ENCODE measurements around the gene GNB1.

The GNB1 gene

DNA sequence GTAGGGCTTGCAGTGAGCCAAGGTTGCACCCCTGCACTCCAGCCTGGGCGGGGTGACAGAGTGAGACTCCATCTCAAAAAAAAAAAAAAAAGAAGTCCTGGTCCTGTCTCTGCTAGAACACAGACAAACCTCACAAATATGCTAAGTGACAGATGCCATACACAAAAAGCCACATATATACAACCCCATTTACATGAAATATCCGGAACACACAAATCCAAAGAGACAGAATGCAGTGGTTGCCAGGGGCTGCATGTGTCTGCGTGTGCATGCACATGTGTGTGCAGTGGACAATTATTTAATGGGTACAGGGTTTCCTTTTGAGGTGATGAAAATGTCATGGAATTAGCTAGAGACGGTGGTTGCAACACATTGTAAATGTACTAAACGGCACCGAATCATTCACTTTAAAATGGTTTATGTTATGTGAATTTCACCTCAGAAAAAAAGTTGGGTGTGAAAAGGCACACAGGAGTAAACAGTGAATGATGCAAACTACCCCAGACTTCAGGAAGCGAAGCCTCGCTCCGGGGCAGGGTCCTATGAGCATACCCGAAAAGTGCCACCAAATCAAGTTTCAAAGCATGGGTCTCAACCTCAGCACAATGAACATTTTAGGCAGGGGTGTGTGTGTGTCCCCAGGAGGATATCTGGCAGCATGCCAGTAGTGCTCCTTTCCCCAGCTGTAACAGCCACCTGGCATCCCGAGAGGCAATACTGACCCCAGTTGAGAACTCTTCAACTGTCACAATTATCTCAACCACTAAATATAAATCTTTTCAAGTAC is 48.3 kb downstream of the GNB1 start:
- no peak for TF ChIP-seq ZNF8 (CRISPR knock-in tag; IDR thresholded peaks at IDR 0.05)
- no peak for TF ChIP-seq ZC3H10 (CRISPR knock-in tag; IDR thresholded peaks at IDR 0.05)
- no peak for TF ChIP-seq BACH2 (CRISPR knock-in tag; IDR thresholded peaks at IDR 0.05; ENCODE audit: borderline replicate concordance)
- no peak for TF ChIP-seq ZNF565 (CRISPR knock-in tag; conservative IDR thresholded peaks at IDR 0.05; ENCODE audit: low read depth)
- TF ChIP-seq RARB (CRISPR knock-in tag; IDR thresholded peaks at IDR 0.05), result no peak
- TF ChIP-seq, protein P1, sequence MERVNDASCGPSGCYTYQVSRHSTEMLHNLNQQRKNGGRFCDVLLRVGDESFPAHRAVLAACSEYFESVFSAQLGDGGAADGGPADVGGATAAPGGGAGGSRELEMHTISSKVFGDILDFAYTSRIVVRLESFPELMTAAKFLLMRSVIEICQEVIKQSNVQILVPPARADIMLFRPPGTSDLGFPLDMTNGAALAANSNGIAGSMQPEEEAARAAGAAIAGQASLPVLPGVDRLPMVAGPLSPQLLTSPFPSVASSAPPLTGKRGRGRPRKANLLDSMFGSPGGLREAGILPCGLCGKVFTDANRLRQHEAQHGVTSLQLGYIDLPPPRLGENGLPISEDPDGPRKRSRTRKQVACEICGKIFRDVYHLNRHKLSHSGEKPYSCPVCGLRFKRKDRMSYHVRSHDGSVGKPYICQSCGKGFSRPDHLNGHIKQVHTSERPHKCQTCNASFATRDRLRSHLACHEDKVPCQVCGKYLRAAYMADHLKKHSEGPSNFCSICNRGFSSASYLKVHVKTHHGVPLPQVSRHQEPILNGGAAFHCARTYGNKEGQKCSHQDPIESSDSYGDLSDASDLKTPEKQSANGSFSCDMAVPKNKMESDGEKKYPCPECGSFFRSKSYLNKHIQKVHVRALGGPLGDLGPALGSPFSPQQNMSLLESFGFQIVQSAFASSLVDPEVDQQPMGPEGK (CRISPR knock-in tag; IDR thresholded peaks at IDR 0.05; ENCODE audit: borderline replicate concordance), result no peak
- TF ChIP-seq, protein P2, sequence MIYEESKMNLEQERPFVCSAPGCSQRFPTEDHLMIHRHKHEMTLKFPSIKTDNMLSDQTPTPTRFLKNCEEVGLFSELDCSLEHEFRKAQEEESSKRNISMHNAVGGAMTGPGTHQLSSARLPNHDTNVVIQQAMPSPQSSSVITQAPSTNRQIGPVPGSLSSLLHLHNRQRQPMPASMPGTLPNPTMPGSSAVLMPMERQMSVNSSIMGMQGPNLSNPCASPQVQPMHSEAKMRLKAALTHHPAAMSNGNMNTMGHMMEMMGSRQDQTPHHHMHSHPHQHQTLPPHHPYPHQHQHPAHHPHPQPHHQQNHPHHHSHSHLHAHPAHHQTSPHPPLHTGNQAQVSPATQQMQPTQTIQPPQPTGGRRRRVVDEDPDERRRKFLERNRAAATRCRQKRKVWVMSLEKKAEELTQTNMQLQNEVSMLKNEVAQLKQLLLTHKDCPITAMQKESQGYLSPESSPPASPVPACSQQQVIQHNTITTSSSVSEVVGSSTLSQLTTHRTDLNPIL (CRISPR knock-in tag; IDR thresholded peaks at IDR 0.05; ENCODE audit: low read depth), result no peak
- TF ChIP-seq GLIS3 (CRISPR knock-in tag; IDR thresholded peaks at IDR 0.05), result no peak
- no peak for TF ChIP-seq CSDC2 (CRISPR knock-in tag; IDR thresholded peaks at IDR 0.05)
- no peak for TF ChIP-seq TOX (CRISPR knock-in tag; IDR thresholded peaks at IDR 0.05; ENCODE audit: borderline replicate concordance)
- no peak for TF ChIP-seq ESRRG (CRISPR knock-in tag; IDR thresholded peaks at IDR 0.05)
- no peak for TF ChIP-seq ZFP30 (CRISPR knock-in tag; IDR thresholded peaks at IDR 0.05)
- no peak for TF ChIP-seq OSR1 (CRISPR knock-in tag; IDR thresholded peaks at IDR 0.05)
- no peak for TF ChIP-seq SNAI2 (CRISPR knock-in tag; IDR thresholded peaks at IDR 0.05)
- TF ChIP-seq ISL1 (CRISPR knock-in tag; IDR thresholded peaks at IDR 0.05), result no peak
- TF ChIP-seq, protein P3, sequence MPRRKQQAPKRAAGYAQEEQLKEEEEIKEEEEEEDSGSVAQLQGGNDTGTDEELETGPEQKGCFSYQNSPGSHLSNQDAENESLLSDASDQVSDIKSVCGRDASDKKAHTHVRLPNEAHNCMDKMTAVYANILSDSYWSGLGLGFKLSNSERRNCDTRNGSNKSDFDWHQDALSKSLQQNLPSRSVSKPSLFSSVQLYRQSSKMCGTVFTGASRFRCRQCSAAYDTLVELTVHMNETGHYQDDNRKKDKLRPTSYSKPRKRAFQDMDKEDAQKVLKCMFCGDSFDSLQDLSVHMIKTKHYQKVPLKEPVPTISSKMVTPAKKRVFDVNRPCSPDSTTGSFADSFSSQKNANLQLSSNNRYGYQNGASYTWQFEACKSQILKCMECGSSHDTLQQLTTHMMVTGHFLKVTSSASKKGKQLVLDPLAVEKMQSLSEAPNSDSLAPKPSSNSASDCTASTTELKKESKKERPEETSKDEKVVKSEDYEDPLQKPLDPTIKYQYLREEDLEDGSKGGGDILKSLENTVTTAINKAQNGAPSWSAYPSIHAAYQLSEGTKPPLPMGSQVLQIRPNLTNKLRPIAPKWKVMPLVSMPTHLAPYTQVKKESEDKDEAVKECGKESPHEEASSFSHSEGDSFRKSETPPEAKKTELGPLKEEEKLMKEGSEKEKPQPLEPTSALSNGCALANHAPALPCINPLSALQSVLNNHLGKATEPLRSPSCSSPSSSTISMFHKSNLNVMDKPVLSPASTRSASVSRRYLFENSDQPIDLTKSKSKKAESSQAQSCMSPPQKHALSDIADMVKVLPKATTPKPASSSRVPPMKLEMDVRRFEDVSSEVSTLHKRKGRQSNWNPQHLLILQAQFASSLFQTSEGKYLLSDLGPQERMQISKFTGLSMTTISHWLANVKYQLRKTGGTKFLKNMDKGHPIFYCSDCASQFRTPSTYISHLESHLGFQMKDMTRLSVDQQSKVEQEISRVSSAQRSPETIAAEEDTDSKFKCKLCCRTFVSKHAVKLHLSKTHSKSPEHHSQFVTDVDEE (CRISPR knock-in tag; IDR thresholded peaks at IDR 0.05), result no peak
- ATAC-seq, result no peak

- peak; percentile 32; the same call in 1 of the 3 replicates for ATAC-seq
- TF ChIP-seq RARB (CRISPR knock-in tag; IDR thresholded peaks at IDR 0.05) (no peak), PPARA (CRISPR knock-in tag; IDR thresholded peaks at IDR 0.05; ENCODE audit: borderline replicate concordance) (no peak), OSR1 (CRISPR knock-in tag; IDR thresholded peaks at IDR 0.05) (no peak), ZFP3 (CRISPR knock-in tag; IDR thresholded peaks at IDR 0.05) (no peak), CSDC2 (CRISPR knock-in tag; IDR thresholded peaks at IDR 0.05) (no peak), SNAI2 (CRISPR knock-in tag; IDR thresholded peaks at IDR 0.05) (no peak), ZC3H10 (CRISPR knock-in tag; IDR thresholded peaks at IDR 0.05) (no peak), BACH2 (CRISPR knock-in tag; IDR thresholded peaks at IDR 0.05; ENCODE audit: borderline replicate concordance) (no peak), ZFP30 (CRISPR knock-in tag; IDR thresholded peaks at IDR 0.05) (no peak), ZNF70 (CRISPR knock-in tag; IDR thresholded peaks at IDR 0.05) (no peak), GLIS3 (CRISPR knock-in tag; IDR thresholded peaks at IDR 0.05) (no peak), ISL1 (CRISPR knock-in tag; IDR thresholded peaks at IDR 0.05) (no peak), POU6F1 (CRISPR knock-in tag; IDR thresholded peaks at IDR 0.05; ENCODE audit: borderline replicate concordance, low read depth) (no peak), CSRNP3 (CRISPR knock-in tag; IDR thresholded peaks at IDR 0.05) (no peak), ARNTL (CRISPR knock-in tag; IDR thresholded peaks at IDR 0.05; ENCODE audit: borderline replicate concordance, low read depth) (no peak), TCF4 (CRISPR knock-in tag; IDR thresholded peaks at IDR 0.05; ENCODE audit: borderline replicate concordance) (no peak)
- TF ChIP-seq, protein P2 (CRISPR knock-in tag; IDR thresholded peaks at IDR 0.05; ENCODE audit: low read depth), result no peak
- TF ChIP-seq, protein P1 (CRISPR knock-in tag; IDR thresholded peaks at IDR 0.05; ENCODE audit: borderline replicate concordance), result no peak
Observed at GRCh38 chr1:1841575-1841995, 49.3 kb downstream of the GNB1 start.

Data from SK-N-SH treated with all-trans-retinoic acid at 6 μM for 48 hours (cell line).